Stimulated activated CD4-positive, alpha-beta T cell treated with anti-CD3 and anti-CD28 coated beads, Interleukin-1b, Interleukin-23, amount 100 ng/mL, for 24 hours (primary cell): ENCODE results near the gene GMPPB.
"Not testable (repeated sequence)": the region's sequence is repeated elsewhere in the genome, so short reads cannot be mapped to it uniquely, and the experiment has no call there.

ENCODE experiments used
- DNase-seq, 4 experiments: peaks; one replicate each; pipeline ENCODE4 v3.0.0-alpha.2; 2020; ENCODE audit warnings: low read depth in 4 of 4, low spot score in 1 of 4

Gene GMPPB

GRCh38 chr3:49694409-49695070 is 29.2 kb downstream of the GMPPB start:
- not testable (repeated sequence) for DNase-seq

DNA sequence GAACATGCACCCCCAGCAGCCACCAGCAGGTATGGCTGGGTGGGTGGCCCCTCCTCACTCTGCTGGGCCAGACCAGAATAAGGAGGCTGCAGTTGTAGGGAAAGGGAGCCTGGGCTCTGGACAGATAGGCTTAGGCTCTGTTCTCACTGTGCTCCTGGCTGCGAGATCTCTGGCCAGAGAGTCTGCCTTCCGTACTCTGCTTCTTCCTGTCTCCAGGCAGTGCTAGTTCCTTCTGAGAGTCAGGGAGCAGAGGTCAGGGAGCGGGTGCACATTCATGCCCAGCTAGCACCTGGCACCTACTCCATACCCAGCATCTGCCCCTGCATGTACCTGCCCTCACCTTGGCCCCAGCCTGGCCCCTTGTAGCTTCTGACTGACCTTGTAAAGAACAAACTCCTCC is 32.3 kb downstream of the GMPPB start:
- not testable (repeated sequence) for DNase-seq

- not testable (repeated sequence) for DNase-seq
These were observed 32.9 kb downstream of the GMPPB start for GRCh38 chr3:49690856-49691255.

- not testable (repeated sequence) for DNase-seq
These were observed 33.7 kb downstream of the GMPPB start for GRCh38 chr3:49689908-49690624.

DNA sequence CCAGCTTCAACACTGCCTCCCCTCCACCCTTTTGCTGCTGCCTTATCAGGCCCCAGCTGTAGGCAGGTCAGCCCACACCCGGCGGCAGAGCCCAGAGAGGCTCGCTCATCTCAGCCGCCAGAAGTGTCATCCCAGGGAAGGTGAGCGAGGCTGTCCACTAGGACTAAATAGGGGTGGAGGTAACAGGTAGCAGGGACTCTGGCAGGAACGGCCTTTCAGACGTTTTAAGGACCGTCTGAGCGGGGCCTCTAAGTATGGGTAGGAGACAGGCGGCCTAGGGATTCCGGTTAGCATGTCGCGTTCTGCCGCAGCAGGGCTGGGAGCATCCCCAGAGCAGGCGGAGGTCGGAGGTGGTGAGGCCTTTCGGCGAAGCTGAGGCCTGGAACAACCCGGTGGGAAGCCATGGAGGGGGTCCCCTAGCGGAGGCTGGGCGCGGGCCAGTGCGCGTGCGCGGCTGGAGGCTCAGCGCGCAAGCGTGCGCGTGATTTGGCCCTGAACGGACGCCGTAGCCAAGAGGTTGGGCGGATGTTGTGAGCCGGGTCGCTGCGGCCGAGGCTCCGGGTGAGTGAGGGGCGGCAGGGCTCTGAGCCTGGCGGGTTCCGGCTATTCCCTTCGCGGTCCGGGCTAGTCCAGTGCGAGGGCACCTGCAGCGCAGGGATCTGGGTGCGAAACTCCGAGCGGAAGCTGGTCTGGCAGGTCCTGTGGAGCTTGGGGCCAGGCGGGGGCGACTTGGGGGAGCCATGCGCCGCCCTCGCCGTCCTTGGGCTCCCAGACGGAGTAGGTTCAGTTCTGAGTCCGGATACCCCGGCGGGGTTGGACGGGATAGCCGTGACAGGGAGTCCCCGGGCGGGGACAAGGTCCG is 34.5 kb downstream of the GMPPB start, which contains the start of the genes MST1 and RNF123:
MST1 (minus strand) TSS at position 429 of the 862 bp plus-strand sequence. CDS start 783 bp downstream, outside the sequence.
RNF123 (plus strand) TSS at position 512 of the 862 bp plus-strand sequence. CDS start 1,609 bp downstream, outside the sequence.
- DNase-seq = peak; percentile 85 to 89 (median 88)

- DNase-seq = not testable (repeated sequence)
These were observed 35.3 kb downstream of the GMPPB start for GRCh38 chr3:49688338-49689045.

DNA sequence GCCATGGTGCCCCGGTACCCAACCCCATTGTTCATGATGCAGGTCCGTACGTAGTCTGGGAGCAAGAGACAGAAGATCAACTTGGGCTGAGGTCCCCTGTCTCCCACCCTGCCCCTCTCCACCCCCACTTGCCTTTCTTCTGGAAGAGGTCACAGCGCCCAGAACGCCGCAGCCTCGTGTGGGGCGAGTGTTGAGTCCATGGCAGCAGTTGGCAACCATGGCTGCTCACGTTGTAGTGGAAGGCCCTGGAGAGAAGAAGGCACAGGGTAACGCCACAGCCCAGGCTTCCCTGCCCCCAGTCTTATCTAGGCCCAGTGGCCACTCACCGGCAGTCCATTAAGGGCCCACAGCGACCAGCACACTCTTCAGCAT is 36.3 kb downstream of the GMPPB start:
- not testable (repeated sequence) for DNase-seq

- peak in 2 of 4 experiments; percentile 19 to 43 for DNase-seq
These were observed 36.9 kb downstream of the GMPPB start for GRCh38 chr3:49686769-49687423.

- peak in 1 of 4 experiments; percentile 20 for DNase-seq
These were observed 37.4 kb downstream of the GMPPB start for GRCh38 chr3:49686346-49686745.

DNA sequence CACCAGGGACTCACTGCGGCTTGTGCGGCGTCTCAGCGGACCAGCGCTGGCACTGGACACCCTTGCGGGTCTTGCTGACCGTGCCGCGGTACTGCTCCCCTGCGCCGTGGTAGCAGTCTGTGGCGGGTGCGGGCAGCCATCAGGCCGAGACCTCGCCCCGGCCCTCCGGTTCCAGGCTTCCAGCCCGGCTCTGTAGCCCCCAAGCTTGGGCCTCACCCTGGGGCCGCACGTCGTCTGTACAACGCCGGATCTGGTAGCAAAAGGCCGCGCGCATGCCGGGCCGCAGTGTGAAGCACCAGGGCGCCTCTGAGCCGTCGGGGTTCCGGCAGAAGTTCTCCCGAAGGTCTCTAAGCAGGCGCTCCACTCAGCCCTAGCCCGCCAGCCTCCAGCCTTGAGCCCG is 37.9 kb downstream of the GMPPB start:
- not testable (repeated sequence) for DNase-seq

DNA sequence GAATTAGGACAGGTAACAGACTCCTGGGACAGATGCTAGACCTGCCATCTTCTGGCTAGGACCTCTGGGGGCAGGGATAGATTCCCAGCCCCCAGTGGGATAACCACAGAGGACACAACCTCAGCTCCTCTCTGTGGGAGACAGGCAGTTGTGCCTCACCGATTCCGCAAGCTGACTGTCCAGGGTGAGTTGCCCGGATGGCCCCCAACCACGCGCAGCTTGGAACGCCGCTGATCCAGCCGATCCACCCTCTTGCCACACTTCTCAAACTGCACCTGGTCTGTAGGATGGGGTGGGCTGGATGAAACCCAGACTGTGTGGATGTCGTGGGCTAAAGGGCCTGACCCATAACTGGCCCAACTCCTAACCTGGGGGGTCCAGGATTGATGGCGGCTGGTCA is 38.6 kb downstream of the GMPPB start:
- DNase-seq = not testable (repeated sequence)

DNA sequence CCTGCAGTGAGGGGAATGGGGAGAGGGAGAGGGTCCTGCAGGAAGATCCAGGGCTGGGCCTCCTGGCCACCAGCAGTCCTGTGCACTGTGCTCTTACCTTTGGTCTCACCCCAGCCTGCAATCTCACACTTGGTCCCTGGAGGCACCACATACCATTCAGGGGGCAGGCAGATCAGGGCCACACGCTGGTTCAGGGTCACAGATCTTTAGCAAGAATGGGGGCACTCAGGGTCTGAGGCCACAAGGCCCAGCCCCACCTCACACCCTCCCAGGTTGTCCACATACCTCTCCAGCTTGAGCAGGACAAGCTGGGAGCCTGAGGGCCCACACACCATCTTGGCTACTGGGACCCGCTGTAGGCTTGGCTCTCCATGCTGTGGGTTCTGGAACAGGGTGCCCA is 39.3 kb downstream of the GMPPB start:
- DNase-seq = not testable (repeated sequence)

DNA sequence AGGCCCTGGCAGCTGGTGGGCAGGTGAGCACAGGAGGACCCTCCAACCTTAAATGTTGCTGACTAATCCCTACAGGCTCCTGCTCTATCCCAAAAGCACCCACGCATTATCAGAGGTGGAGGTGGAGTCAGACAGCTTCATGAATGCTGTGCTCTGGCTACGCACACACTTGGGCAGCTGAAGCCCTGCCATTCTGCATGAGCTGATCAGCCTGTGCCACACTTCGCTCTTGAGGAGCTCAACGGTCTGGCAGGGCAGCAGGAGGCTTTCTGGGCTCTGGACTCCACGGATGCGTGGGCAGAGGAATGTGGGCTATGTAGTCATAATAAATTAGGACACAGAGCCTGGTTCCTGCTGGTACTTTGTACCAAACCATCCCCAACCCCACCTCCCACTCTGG is 40.6 kb downstream of the GMPPB start:
- DNase-seq = no peak

GRCh38 chr3:49681543-49681942 is 42.2 kb downstream of the GMPPB start:
- DNase-seq = no peak

DNA sequence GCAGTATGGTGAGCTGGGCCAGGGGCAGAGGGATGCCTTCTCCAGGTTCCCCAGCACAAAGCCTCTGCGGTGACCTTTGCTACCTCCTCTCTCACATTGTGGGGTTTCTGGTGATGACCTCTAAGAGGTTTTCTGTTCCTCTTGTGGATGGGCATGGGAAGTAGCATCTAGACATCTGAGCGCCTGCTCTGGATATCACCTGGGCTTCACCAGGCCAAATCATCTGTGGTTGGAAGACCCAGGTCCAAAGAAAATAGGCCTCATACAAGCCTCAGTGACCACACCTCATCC is 42.6 kb downstream of the GMPPB start:
- no peak for DNase-seq

- DNase-seq = no peak
These were observed 43.1 kb downstream of the GMPPB start for GRCh38 chr3:49680493-49681231.

DNA sequence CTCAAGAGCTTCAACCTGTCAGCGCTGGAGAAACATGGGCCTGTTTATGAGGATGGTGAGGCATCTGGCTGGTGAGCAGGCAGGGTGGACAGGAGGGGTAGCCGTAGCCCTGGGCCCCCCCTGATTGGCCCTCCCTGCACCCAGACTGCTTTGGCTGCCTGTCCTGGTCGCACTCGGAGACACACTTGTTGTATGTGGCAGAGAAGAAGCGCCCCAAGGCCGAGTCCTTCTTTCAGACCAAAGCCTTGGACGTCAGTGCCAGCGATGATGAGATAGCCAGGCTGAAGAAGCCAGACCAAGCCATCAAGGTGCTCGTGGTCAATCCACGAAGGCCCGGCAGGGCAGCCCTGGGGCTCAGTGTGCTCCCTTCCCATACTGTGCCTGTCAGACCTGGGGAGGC is 47.8 kb downstream of the GMPPB start:
- DNase-seq = no peak

DNA sequence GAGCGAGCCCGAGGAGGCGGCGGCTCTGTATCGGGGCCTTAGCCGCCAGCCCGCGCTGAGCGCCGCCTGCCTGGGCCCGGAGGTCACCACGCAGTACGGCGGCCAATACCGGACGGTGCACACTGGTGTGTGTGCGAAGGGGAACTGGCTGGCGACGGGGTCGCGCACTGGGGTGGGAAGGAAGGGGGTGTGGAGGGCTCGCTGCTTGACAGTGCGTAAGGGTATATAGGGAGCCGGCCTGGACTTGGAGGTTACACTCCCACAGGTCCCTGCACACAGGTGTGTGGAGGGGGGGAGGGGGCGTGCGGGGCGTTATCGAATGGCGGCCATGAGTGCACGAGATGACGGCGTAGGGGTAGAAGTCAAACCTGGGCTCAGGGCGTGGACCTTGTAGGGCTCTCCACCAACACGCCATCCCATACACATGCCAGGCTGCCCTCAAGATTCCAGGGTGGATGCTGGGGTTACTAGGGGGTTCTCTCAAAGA is 49.2 kb downstream of the GMPPB start:
- peak in 1 of 4 experiments; percentile 17 for DNase-seq

DNA sequence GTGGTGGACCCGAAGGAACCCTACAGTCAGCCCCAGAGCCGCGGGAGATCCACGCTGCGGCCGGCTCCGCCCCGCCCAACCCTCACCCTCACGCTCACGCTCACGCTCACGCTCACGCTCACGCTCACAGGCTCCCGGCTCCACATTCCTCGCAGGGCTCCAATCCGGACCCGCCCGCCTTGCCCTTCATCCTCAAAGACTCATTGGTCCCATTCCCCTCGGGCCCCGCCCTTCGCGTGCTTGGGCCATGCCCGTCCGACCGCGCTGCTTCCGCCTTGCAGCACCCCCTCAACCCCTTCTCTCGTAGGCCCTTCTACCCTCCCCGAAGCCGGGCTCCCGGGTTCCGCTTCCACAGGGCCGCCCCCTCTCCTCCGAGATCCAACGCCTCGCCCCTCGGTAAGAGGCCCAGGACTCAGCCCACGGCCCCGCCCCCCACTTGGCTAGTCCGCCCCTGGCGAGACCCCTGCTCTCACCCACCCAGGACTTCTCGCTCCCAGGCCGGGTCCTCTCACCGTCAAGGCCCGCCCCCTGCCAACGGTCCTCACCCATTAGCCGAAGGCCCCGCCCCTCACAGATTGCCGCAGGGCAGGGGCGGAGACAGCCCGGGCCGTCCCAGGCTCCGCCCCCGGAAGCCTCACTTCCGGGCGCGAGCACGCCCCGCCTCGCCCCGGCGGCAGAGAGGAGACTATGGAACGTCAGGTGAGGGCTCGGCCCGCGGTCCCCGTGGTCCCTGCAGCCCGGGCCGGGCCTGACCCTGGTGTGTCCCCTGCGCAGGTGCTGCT is 49.8 kb downstream of the GMPPB start, which contains the start of gene APEH:
APEH (plus strand) TSS at position 637 of the 782 bp plus-strand sequence; CDS start at position 688, 51 bp downstream.
- peak; percentile 89 to 99 (median 94) for DNase-seq
